Measurements from ENCODE around the gene TUFT1. TPM values are rescaled to one million over a fixed set of nuclear protein-coding genes. Genes with fewer than 3 reads are reported as not detected.

Gene TUFT1
- total RNA-seq, 1 experiment from 2014 or later: 7.9 TPM

GRCh38 chr1:151581921-151582320, 41.8 kb downstream of the TUFT1 start (continued):
- TF ChIP-seq MLX (CRISPR knock-in tag; IDR thresholded peaks at IDR 0.05) (no peak), RELA (CRISPR knock-in tag; IDR thresholded peaks at IDR 0.05; ENCODE audit: borderline replicate concordance) (no peak), AR (CRISPR knock-in tag; IDR thresholded peaks at IDR 0.05) (no peak), NFYB (CRISPR knock-in tag; conservative IDR thresholded peaks at IDR 0.05; ENCODE audit: low read depth) (no peak)

- peaks cover 4% of the 10 kb centered on the region for H3K4me1 Mint-ChIP-seq
- no peak overlapping the region for H3K27ac Mint-ChIP-seq
- peaks cover 16% of the 10 kb centered on the region for H3K36me3 Mint-ChIP-seq
- TF ChIP-seq ZNF219 (CRISPR knock-in tag; IDR thresholded peaks at IDR 0.05; ENCODE audit: borderline replicate concordance) (no peak), ZNF423 (CRISPR knock-in tag; IDR thresholded peaks at IDR 0.05) (no peak), RORB (CRISPR knock-in tag; IDR thresholded peaks at IDR 0.05) (no peak), SP1 (CRISPR knock-in tag; conservative IDR thresholded peaks at IDR 0.05) (no peak), IRF2 (CRISPR knock-in tag; IDR thresholded peaks at IDR 0.05; ENCODE audit: borderline replicate concordance, low read depth) (no peak), ZNF263 (CRISPR knock-in tag; IDR thresholded peaks at IDR 0.05; ENCODE audit: low read depth) (no peak), SOX15 (CRISPR knock-in tag; IDR thresholded peaks at IDR 0.05) (no peak), ATF3 (CRISPR knock-in tag; conservative IDR thresholded peaks at IDR 0.05) (no peak), STAT6 (CRISPR knock-in tag; conservative IDR thresholded peaks at IDR 0.05; ENCODE audit: low read depth) (no peak), ZNF671 (CRISPR knock-in tag; IDR thresholded peaks at IDR 0.05) (no peak)
- ChIA-PET CTCF (interaction anchor here (2.1 kb wide), 1 partner anchor 10 kb away, joined by 11 read pairs; no protein-coding TSS in a partner anchor), POLR2A (no interaction called here)
- DNase-seq (ENCODE audit: low spot score): no peak
- H3K27me3 Mint-ChIP-seq (ENCODE audit: low read depth): no peaks in the 10 kb centered on the region
- no peak overlapping the region for H3K4me3 Mint-ChIP-seq
- ATAC-seq: no peak
- H3K9me3 Mint-ChIP-seq: no peaks in the 10 kb centered on the region
Observed at GRCh38 chr1:151583796-151584195, 43.7 kb downstream of the TUFT1 start.

GRCh38 chr1:151584278-151584677, 44.2 kb downstream of the TUFT1 start:
- no peaks in the 10 kb centered on the region for H3K9me3 Mint-ChIP-seq
- no peak for DNase-seq (ENCODE audit: low spot score)
- ChIA-PET CTCF (interaction anchor here (2.1 kb wide), 1 partner anchor 10 kb away, joined by 11 read pairs; no protein-coding TSS in a partner anchor), POLR2A (no interaction called here)
- peak overlapping the region; percentile 55; the same call in 1 of the 2 replicates for H3K27ac Mint-ChIP-seq
- peaks cover 11% of the 10 kb centered on the region for H3K36me3 Mint-ChIP-seq
- H3K27me3 Mint-ChIP-seq (ENCODE audit: low read depth): no peaks in the 10 kb centered on the region
- no peak overlapping the region for H3K4me3 Mint-ChIP-seq
- ATAC-seq: no peak
- peaks cover 4% of the 10 kb centered on the region for H3K4me1 Mint-ChIP-seq
- TF ChIP-seq ZNF219 (CRISPR knock-in tag; IDR thresholded peaks at IDR 0.05; ENCODE audit: borderline replicate concordance) (no peak), PREB (CRISPR knock-in tag; IDR thresholded peaks at IDR 0.05; ENCODE audit: borderline replicate concordance) (no peak), ZNF232 (CRISPR knock-in tag; IDR thresholded peaks at IDR 0.05) (no peak), AFF4 (CRISPR knock-in tag; IDR thresholded peaks at IDR 0.05; ENCODE audit: borderline replicate concordance) (no peak), SOX15 (CRISPR knock-in tag; IDR thresholded peaks at IDR 0.05) (no peak), NR3C1 (CRISPR knock-in tag; conservative IDR thresholded peaks at IDR 0.05; ENCODE audit: low read depth) (no peak), HMGA2 (CRISPR knock-in tag; IDR thresholded peaks at IDR 0.05) (no peak), ZNF138 (CRISPR knock-in tag; conservative IDR thresholded peaks at IDR 0.05) (no peak), ZBTB43 (CRISPR knock-in tag; IDR thresholded peaks at IDR 0.05) (no peak), CREB1 (CRISPR knock-in tag; IDR thresholded peaks at IDR 0.05) (no peak)

Data from WTC11 (cell line).